ENCODE data around the gene CEACAM8. TPM values are rescaled to one million over a fixed set of nuclear protein-coding genes. Genes with fewer than 3 reads are reported as not detected.
A peak's percentile ranks its signal among the peaks of the same experiment; 100 is the strongest.

Gene CEACAM8
- total RNA-seq, 2 donors from 2014 or later = not detected

GRCh38 chr19:42601811-42602443, 7.2 kb upstream of the CEACAM8 start:
- H3K27me3 Mint-ChIP-seq (ENCODE audit: insufficient read depth) = peaks cover 21% of the 10 kb centered on the region
- H3K36me3 ChIP-seq (ENCODE audit: control insufficient read depth, insufficient read depth, low read length) = no peaks in the 10 kb centered on the region
- peak; percentile 87 for DNase-seq

GRCh38 chr19:42596391-42597072, 1.8 kb upstream of the CEACAM8 start:
- Mint-ChIP-seq H3K4me1 (no peaks in the 10 kb centered on the region), H3K27ac (no peak overlapping the region), H3K36me3 (ENCODE audit: low read depth) (no peaks in the 10 kb centered on the region), H3K9me3 (no peaks in the 10 kb centered on the region), H3K27me3 (ENCODE audit: insufficient read depth) (peaks cover 44% of the 10 kb centered on the region), H3K4me3 (no peak overlapping the region)
- Histone ChIP-seq H3K4me1 (ENCODE audit: control insufficient read depth, insufficient read depth, low read length) (no peaks in the 10 kb centered on the region), H3K9ac (ENCODE audit: extremely low read depth, low read length, poor library complexity, severe bottlenecking) (no peak overlapping the region), H3K9me3 (ENCODE audit: control insufficient read depth, low read length) (no peaks in the 10 kb centered on the region), H3K27me3 (ENCODE audit: control insufficient read depth, insufficient read depth, low read length, poor library complexity, severe bottlenecking) (no peaks in the 10 kb centered on the region), H3K4me3 (ENCODE audit: low read length) (no peak overlapping the region), H3K27ac (ENCODE audit: low read depth, low read length) (no peak overlapping the region), H3K36me3 (ENCODE audit: control insufficient read depth, insufficient read depth, low read length) (no peaks in the 10 kb centered on the region)
- TF ChIP-seq CTCF (conservative IDR thresholded peaks at IDR 0.05) = peak; percentile 98
- WGBS, 2 experiments (ENCODE audit: insufficient coverage in 1 of 2, insufficient read length in 1 of 2) = 10 to 27% methylated on average over 11 to 16 of the region's 16 CpGs
- peak; percentile 84 for DNase-seq

More at GRCh38 chr19:42601811-42602443, 7.2 kb upstream of the CEACAM8 start:
- Mint-ChIP-seq H3K27ac (no peak overlapping the region), H3K4me1 (no peaks in the 10 kb centered on the region), H3K36me3 (ENCODE audit: low read depth) (no peaks in the 10 kb centered on the region), H3K4me3 (no peak overlapping the region), H3K9me3 (no peaks in the 10 kb centered on the region)
- Histone ChIP-seq H3K9ac (ENCODE audit: extremely low read depth, low read length, poor library complexity, severe bottlenecking) (no peak overlapping the region), H3K4me3 (ENCODE audit: low read length) (no peak overlapping the region), H3K4me1 (ENCODE audit: control insufficient read depth, insufficient read depth, low read length) (no peaks in the 10 kb centered on the region), H3K27ac (ENCODE audit: low read depth, low read length) (no peak overlapping the region), H3K9me3 (ENCODE audit: control insufficient read depth, low read length) (no peaks in the 10 kb centered on the region), H3K27me3 (ENCODE audit: control insufficient read depth, insufficient read depth, low read length, poor library complexity, severe bottlenecking) (peaks cover 7% of the 10 kb centered on the region)
- TF ChIP-seq CTCF (conservative IDR thresholded peaks at IDR 0.05) = no peak
- 22 to 34% methylated on average over 4 to 5 of the region's 5 CpGs for WGBS, 2 experiments (ENCODE audit: insufficient coverage in 1 of 2, insufficient read length in 1 of 2)

GRCh38 chr19:42595550-42596172, 937 bp upstream of the CEACAM8 start:
- Mint-ChIP-seq H3K4me3 (no peak overlapping the region), H3K27me3 (ENCODE audit: insufficient read depth) (peaks cover 44% of the 10 kb centered on the region), H3K27ac (no peak overlapping the region), H3K36me3 (ENCODE audit: low read depth) (no peaks in the 10 kb centered on the region), H3K4me1 (no peaks in the 10 kb centered on the region), H3K9me3 (no peaks in the 10 kb centered on the region)
- H3K27me3 ChIP-seq (ENCODE audit: control insufficient read depth, insufficient read depth, low read length, poor library complexity, severe bottlenecking) = no peaks in the 10 kb centered on the region
- no peak overlapping the region for H3K9ac ChIP-seq (ENCODE audit: extremely low read depth, low read length, poor library complexity, severe bottlenecking)
- H3K9me3 ChIP-seq (ENCODE audit: control insufficient read depth, low read length) = no peaks in the 10 kb centered on the region
- WGBS, 2 experiments (ENCODE audit: insufficient coverage in 1 of 2, insufficient read length in 1 of 2) = 79 to 86% methylated on average over 2 to 11 of the region's 11 CpGs
- H3K4me3 ChIP-seq (ENCODE audit: low read length) = no peak overlapping the region
- H3K36me3 ChIP-seq (ENCODE audit: control insufficient read depth, insufficient read depth, low read length) = no peaks in the 10 kb centered on the region
- no peak for DNase-seq
- H3K4me1 ChIP-seq (ENCODE audit: control insufficient read depth, insufficient read depth, low read length) = no peaks in the 10 kb centered on the region
- H3K27ac ChIP-seq (ENCODE audit: low read depth, low read length) = no peak overlapping the region
- no peak for TF ChIP-seq CTCF (conservative IDR thresholded peaks at IDR 0.05)

Data from endodermal cell (in vitro differentiated cells).